IMR-90 (cell line): Measurements from ENCODE around the gene KCNAB1.
A peak's percentile ranks its signal among the peaks of the same experiment; 100 is the strongest.

Experiments
- CEBPB ChIP-seq: IDR thresholded peaks from 2 replicates; pipeline ENCODE4 v1.6.1; 2012; ENCODE audit warnings: low read depth, low read length, improper control_type of control experiment
- MAFK ChIP-seq: IDR thresholded peaks from 2 replicates; pipeline ENCODE4 v1.6.1; 2012; ENCODE audit warnings: low read depth, low read length, improper control_type of control experiment
- NFE2L2 ChIP-seq: fragments of 150-350 bp; IDR thresholded peaks from 2 replicates; pipeline ENCODE4 v1.6.1; 2016; ENCODE audit warnings: low read depth, mild to moderate bottlenecking, low read length
- POLR2A ChIP-seq: IDR thresholded peaks from 2 replicates; pipeline ENCODE4 v1.6.1; 2012; ENCODE audit warnings: mild to moderate bottlenecking, low read depth, low read length
- RAD21 ChIP-seq: IDR thresholded peaks from 2 replicates; pipeline ENCODE4 v1.6.1; 2012; ENCODE audit warnings: low read length, improper control_type of control experiment
- TF ChIP-seq, protein P1 (sequence below): conservative IDR thresholded peaks from 2 replicates; pipeline ENCODE4 v1.5.1; 2012; ENCODE audit warnings: mild to moderate bottlenecking, low read depth, low read length, improper control_type of control experiment

DNA sequence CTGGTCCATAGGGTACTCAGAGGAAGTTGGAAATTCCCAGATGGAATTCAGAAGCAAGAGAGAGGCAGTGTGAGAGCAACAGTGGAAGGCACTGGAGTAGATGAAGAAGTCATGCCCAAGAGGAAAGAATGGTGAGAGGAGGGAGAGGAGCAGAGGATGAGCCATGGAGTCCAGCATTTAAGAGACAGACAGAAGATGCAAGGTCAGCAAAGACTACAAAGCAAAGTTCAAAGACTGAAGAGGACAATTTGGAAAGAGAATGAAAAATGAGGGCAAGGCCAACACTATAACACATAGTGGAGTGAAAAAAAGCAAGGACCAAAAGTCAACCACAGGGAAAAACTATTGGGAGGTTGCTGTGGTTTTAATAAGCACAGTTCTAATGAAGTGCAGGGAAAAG is 255.8 kb downstream of the KCNAB1 start:
- no peak for TF ChIP-seq NFE2L2
- TF ChIP-seq POLR2A: no peak
- no peak for TF ChIP-seq CEBPB
- peak; percentile 66 for TF ChIP-seq MAFK
- TF ChIP-seq, protein P1, sequence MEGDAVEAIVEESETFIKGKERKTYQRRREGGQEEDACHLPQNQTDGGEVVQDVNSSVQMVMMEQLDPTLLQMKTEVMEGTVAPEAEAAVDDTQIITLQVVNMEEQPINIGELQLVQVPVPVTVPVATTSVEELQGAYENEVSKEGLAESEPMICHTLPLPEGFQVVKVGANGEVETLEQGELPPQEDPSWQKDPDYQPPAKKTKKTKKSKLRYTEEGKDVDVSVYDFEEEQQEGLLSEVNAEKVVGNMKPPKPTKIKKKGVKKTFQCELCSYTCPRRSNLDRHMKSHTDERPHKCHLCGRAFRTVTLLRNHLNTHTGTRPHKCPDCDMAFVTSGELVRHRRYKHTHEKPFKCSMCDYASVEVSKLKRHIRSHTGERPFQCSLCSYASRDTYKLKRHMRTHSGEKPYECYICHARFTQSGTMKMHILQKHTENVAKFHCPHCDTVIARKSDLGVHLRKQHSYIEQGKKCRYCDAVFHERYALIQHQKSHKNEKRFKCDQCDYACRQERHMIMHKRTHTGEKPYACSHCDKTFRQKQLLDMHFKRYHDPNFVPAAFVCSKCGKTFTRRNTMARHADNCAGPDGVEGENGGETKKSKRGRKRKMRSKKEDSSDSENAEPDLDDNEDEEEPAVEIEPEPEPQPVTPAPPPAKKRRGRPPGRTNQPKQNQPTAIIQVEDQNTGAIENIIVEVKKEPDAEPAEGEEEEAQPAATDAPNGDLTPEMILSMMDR: no peak
- no peak for TF ChIP-seq RAD21
